C4-2B (cell line): ENCODE results near the gene ADAMTS14.

Experiments
- CTCF ChIP-seq: fragments of 450-650 bp; conservative IDR thresholded peaks from 2 replicates; pipeline ENCODE4 v1.5.1; 2017; ENCODE audit warnings: mild to moderate bottlenecking
- ZFX ChIP-seq: fragments of 450-650 bp; IDR thresholded peaks from 2 replicates; pipeline ENCODE4 v1.6.1; 2017

GRCh38 chr10:70677620-70678249, 5.4 kb downstream of the ADAMTS14 start:
- no peak for TF ChIP-seq CTCF
- no peak for TF ChIP-seq ZFX
